HG03342 (cell line): ENCODE measurements around the gene C1QC.
"Not testable (repeated sequence)": the region's sequence is repeated elsewhere in the genome, so short reads cannot be mapped to it uniquely, and the experiment has no call there.

Experiments used
- ATAC-seq: cut with Tn5 transposase; IDR thresholded peaks from one replicate; pipeline ENCODE4 v1.9.1; 2021; ENCODE audit warnings: mild to moderate bottlenecking, moderate library complexity; ENCODE audit not compliant: unreplicated experiment

C1QC gene

DNA sequence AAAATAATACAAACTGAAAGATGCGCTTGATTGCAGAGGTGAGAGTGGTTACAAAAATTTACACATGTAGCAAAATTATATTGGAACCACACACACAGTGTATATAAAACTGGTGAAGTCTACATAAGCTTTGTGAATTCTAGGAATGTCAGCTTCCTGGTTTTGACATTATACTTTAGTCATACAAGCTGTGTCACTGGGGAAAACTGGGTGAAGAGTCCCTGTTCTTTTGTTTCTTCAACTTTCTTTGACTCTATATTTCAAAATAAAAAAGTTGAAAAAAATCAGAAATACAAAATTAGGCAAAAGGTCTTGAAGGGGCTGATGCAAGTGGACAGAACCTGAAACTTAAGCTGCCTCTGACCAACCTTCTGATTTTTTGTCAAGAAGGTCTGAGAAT, 3.0 kb downstream of the C1QC start:
- ATAC-seq, result no peak

- ATAC-seq, result no peak
These were observed 6.8 kb downstream of the C1QC start for GRCh38 chr1:22650089-22650693.

GRCh38 chr1:22651941-22652856, 8.8 kb downstream of the C1QC start:
- no peak for ATAC-seq

GRCh38 chr1:22652881-22653316, 9.5 kb downstream of the C1QC start, which contains the start of gene C1QB:
Gene C1QB (plus strand): TSS chr1:22653236. CDS start chr1:22659463, 6,227 bp downstream.
- no peak for ATAC-seq

- no peak for ATAC-seq
These were observed 11.3 kb downstream of the C1QC start for GRCh38 chr1:22654692-22655091.

GRCh38 chr1:22658385-22659163, 15.1 kb downstream of the C1QC start:
- no peak for ATAC-seq

- ATAC-seq, result no peak
These were observed 17.3 kb downstream of the C1QC start for GRCh38 chr1:22660716-22661241.

DNA sequence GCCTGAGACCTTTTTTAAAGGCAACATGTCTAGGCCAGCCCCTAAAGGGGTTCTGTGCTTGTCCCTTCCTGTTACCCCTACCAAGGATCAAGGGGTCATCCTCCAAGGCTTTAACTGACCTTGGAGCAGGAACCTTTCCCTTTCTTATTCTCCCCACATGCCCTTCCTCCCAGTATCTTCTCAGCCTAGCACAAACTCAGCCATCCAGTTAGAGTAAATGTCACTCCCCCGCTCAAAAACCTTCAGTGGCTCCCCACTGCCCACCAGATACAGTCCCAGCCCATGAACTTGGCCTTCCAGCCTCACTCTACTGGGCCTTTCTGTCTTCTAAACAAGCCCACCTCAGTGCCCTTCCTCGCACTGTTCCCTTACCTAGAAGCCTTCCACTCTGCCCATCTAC, 18.4 kb downstream of the C1QC start:
- no peak for ATAC-seq

DNA sequence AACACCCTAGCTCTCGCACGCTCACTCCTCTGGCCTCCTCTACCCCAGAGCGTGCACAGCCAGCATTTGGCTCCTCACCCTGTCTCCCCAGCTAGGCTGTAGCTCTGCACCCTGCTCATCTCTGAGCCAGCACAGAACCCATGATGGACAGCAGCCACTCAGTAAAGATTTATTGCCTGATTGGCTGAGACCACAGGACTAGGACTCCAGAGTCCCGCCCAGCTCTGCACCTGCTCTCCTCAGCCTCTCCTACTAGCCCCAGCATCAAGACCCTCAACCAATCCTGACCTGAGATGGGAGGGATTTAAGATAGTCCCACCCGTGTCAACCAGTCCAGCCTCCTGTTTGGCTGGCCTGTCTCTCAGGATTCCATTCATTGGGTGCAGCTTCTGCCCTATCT, 18.9 kb downstream of the C1QC start:
- ATAC-seq, result no peak

DNA sequence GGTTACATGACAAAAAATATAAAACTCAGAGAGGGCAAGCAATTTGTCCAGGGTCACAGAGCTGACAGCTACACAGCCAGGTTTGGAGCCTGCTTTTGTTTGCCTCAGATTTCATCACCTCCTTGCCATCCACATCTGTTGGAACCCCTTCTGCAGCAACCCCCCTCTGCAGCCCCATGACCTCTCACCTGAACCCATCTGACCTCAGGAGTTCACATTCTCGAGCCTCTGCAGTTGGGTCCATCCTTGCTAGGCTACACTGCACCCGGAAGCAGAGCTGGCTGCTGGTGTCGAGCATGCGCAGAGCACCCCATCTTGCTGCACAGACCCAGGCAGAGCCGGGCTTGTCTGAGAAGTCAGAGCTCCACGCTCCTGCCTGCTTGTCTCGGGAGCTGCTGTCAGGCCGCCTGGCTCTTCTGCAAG, 19.6 kb downstream of the C1QC start:
- ATAC-seq, result no peak

- no peak for ATAC-seq
These were observed 22.3 kb downstream of the C1QC start for GRCh38 chr1:22665752-22666151.

DNA sequence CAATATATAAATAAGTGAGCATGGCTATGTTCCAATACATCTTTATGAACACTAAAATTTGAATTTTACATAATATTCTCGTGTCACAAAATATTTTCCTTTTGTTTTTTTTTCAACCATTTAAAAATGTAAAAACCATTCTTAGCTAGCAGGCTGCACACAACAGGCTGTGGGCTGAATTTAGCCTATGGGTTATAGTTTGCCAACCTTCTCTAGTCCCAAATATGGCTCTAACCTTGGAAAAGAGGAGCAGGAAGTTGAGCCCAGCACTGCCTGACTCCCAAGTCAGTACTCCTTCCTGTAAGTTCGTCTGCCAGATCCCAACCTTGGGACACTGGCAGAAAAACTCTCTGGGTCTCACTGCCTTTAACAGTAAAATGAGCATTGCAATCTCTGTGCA, 23.0 kb downstream of the C1QC start:
- no peak for ATAC-seq

DNA sequence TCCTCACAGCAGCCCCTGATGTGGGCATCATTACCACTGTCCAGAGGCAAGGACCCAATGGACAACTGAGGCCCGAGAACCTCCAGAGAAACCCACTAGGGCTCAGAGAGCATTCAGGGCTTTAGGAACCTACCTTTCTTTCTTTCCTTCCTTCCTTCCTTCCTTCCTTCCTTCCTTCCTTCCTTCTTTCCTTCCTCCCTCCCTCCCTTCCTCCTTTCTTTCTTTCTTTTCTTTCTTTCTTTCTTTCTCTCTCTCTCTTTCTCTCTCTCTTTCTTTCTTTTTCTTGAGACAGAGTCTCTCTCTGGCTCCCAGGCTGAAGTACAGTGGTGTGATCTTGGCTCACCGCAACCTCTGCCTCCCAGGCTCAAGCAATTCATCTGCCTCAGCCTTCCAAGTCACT, 25.4 kb downstream of the C1QC start:
- not testable (repeated sequence) for ATAC-seq

GRCh38 chr1:22670352-22670975, 27.0 kb downstream of the C1QC start:
- ATAC-seq, result no peak

GRCh38 chr1:22671999-22672398, 28.6 kb downstream of the C1QC start:
- no peak for ATAC-seq

- ATAC-seq, result no peak
These were observed 30.3 kb downstream of the C1QC start for GRCh38 chr1:22673486-22674409.

DNA sequence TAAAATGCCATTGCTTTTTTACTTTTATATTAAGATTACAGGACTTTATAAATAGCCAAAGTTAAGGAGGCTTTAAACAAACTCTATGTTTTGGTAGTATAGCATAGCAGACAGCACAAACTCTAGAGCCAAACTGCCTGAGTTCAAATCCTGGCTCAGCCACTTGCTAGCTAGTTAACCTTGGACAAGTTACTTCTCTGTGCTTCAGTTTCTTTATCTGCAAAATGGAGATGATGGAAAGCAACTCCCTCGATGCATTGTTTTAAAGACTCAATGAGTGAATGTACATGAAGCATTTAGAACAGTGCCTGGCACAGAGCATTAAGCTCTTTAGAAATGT, 30.9 kb downstream of the C1QC start:
- ATAC-seq, result no peak

DNA sequence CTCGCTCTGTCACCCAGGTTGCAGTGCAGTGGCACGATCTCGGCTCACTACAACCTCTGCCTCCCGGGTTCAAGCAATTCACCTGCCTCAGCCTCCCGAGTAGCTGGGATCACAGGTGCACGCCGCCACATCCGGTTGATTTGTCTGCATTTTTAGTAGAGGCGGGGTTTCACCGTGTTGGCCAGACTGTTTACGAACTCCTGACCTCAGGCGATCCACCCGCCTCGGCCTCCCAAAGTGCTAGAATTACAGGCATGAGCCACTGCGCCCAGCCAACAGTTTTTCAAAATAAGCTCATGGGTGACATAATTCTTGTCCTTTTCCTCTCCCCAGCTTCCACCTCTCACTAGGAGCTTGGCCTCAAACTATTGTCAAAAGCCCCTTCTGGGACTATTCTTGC, 32.7 kb downstream of the C1QC start:
- ATAC-seq, result not testable (repeated sequence)

GRCh38 chr1:22676916-22677583, 33.6 kb downstream of the C1QC start:
- no peak for ATAC-seq
